ENCODE measurements around the gene ATL2. TPM values are rescaled to one million over a fixed set of nuclear protein-coding genes. Genes with fewer than 3 reads are reported as not detected.

The ATL2 gene
- total RNA-seq, 1 experiment from 2014 or later = 66.7 TPM

GRCh38 chr2:38317725-38318124 lies 59.3 kb downstream of the ATL2 start:
- no peaks in the 10 kb centered on the region for H3K9me3 Mint-ChIP-seq
- Histone ChIP-seq H4K20me1 (ENCODE audit: control insufficient read depth, insufficient read depth, insufficient read length) (no peaks in the 10 kb centered on the region), H3K18ac (ENCODE audit: insufficient read length, low read depth, low read length) (no peak overlapping the region), H3K4me2 (ENCODE audit: insufficient read depth, insufficient read length, low read length) (no peak overlapping the region), H4K91ac (ENCODE audit: insufficient read length, low read depth, low read length) (no peak overlapping the region), H2BK20ac (ENCODE audit: low read depth, low read length, poor library complexity, severe bottlenecking) (no peak overlapping the region), H3K27ac (ENCODE audit: insufficient read length, low read depth, low read length) (no peak overlapping the region), H3K56ac (ENCODE audit: insufficient read length, low read depth, low read length) (no peak overlapping the region), H2BK12ac (ENCODE audit: insufficient read length, low read depth, low read length) (no peak overlapping the region), H3K9me3 (ENCODE audit: control insufficient read depth, low read depth, low read length) (no peaks in the 10 kb centered on the region), H3K23ac (ENCODE audit: insufficient read length, low read depth, low read length) (no peak overlapping the region), H3K14ac (ENCODE audit: insufficient read depth, low read length) (no peak overlapping the region), H4K8ac (replicated peaks; ENCODE audit: insufficient read length, low read depth, low read length) (no peak overlapping the region), H4K5ac (ENCODE audit: insufficient read length, low read depth, low read length) (no peak overlapping the region), H2AFZ (ENCODE audit: low read length) (no peak overlapping the region), H3K4me1 (ENCODE audit: insufficient read depth, low read length) (no peaks in the 10 kb centered on the region), H2AK5ac (ENCODE audit: insufficient read length, low read length) (no peak overlapping the region), H3K4ac (ENCODE audit: low read depth, low read length) (no peak overlapping the region), H3K27me3 (ENCODE audit: insufficient read depth, low read length) (no peaks in the 10 kb centered on the region), H3K79me2 (ENCODE audit: insufficient read depth, low read length) (no peaks in the 10 kb centered on the region), H3K9ac (ENCODE audit: extremely low read depth, insufficient read length, low read length) (no peak overlapping the region), H3K79me1 (ENCODE audit: insufficient read depth, low read depth, low read length, poor library complexity, severe bottlenecking) (peaks cover 7% of the 10 kb centered on the region), H2BK5ac (ENCODE audit: insufficient read length, low read length) (no peak overlapping the region), H2BK15ac (ENCODE audit: low read depth, low read length) (no peak overlapping the region), H3K23me2 (ENCODE audit: insufficient read length, low read depth, low read length, poor library complexity, severe bottlenecking) (no peaks in the 10 kb centered on the region), H3T11ph (ENCODE audit: low read length) (no peak overlapping the region), H2BK120ac (ENCODE audit: low read depth, low read length, poor library complexity, severe bottlenecking) (no peak overlapping the region)
- no peak for DNase-seq
- H3K27me3 Mint-ChIP-seq (ENCODE audit: low read depth) = no peaks in the 10 kb centered on the region
- no peaks in the 10 kb centered on the region for H3K4me1 Mint-ChIP-seq
- TF ChIP-seq CTCF (conservative IDR thresholded peaks at IDR 0.05) = no peak
- no peak overlapping the region for H3K27ac Mint-ChIP-seq
- no peak overlapping the region for H3K4me3 Mint-ChIP-seq
- H3K36me3 Mint-ChIP-seq (ENCODE audit: insufficient read depth in 1 of 3, low read depth in 3 of 3) = peaks cover 15 to 48% (median 39%) of the 10 kb centered on the region in 3 experiments; a peak in 6 of 7 replicates

Measured in H9 (cell line).